Measurements from ENCODE around the gene XRCC4. TPM values are rescaled to one million over a fixed set of nuclear protein-coding genes. Genes with fewer than 3 reads are reported as not detected.

The XRCC4 gene
- total RNA-seq, 5 donors from 2014 or later (not counting 1 experiment from before 2014, with no cell fraction given) = 3.5 to 5.1 (median 4.2) TPM

- WGBS (ENCODE audit: insufficient coverage) = no CpG with 5 or more reads among the region's 1 CpG
- CTCF ChIA-PET = no interaction called here
- Histone ChIP-seq H3K4me3 (ENCODE audit: control insufficient read depth in 1 of 2, extremely low read depth in 1 of 2, low read length in 1 of 2) (no peak overlapping the region), H3K4me1 (ENCODE audit: control insufficient read depth in 1 of 2, extremely low read depth in 1 of 2, insufficient read depth in 2 of 2, low read length in 2 of 2) (no peaks in the 10 kb centered on the region), H3K36me3 (ENCODE audit: control insufficient read depth in 2 of 2, extremely low read depth in 1 of 2, insufficient read depth in 1 of 2, low read length in 1 of 2) (peaks cover 3% of the 10 kb centered on the region in 2 donors), H3K27me3 (replicated peaks in 1 of 2; ENCODE audit: control insufficient read depth in 2 of 2, extremely low read depth in 1 of 2, insufficient read depth in 2 of 2, low read length in 1 of 2) (no peaks in the 10 kb centered on the region), H3K9me3 (no peaks in the 10 kb centered on the region), H3K27ac (ENCODE audit: low read length) (no peak overlapping the region)
- Mint-ChIP-seq H3K9me3 (no peaks in the 10 kb centered on the region), H3K27me3 (no peaks in the 10 kb centered on the region), H3K4me1 (no peaks in the 10 kb centered on the region), H3K36me3 (peaks cover 35% of the 10 kb centered on the region), H3K4me3 (no peak overlapping the region), H3K27ac (no peak overlapping the region)
- DNase-seq = no peak
- no peak for ATAC-seq (replicated peaks in 1 of 4)
- POLR2A ChIA-PET = no interaction called here
Observed at GRCh38 chr5:83204651-83205050, 127.3 kb downstream of the XRCC4 start.

DNA sequence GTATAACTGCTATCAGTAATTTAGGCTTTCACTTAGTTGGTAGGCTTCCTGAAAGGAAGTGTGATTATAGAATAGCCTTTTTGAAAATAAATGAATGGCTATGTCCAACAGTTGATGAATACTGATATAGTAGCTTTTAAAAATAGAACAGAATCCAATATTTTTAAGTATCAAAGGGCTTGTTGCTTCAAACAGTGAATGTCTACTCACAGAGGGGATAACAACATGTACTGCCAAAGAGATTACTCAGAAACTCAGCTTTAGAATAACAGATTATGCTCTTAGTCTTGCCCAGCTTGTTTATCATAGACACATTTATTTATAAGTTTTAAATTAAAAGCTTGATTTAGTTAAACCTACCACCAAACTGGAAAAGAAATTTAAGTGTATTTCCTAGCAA, 132.6 kb downstream of the XRCC4 start:
- Histone ChIP-seq H3K36me3 (ENCODE audit: control insufficient read depth in 2 of 2, extremely low read depth in 1 of 2, insufficient read depth in 1 of 2, low read length in 1 of 2) (peaks cover 2 to 3% of the 10 kb centered on the region in 2 donors), H3K27me3 (replicated peaks in 1 of 2; ENCODE audit: control insufficient read depth in 2 of 2, extremely low read depth in 1 of 2, insufficient read depth in 2 of 2, low read length in 1 of 2) (no peaks in the 10 kb centered on the region), H3K27ac (ENCODE audit: low read length) (no peak overlapping the region), H3K9me3 (no peaks in the 10 kb centered on the region), H3K4me1 (ENCODE audit: control insufficient read depth in 1 of 2, extremely low read depth in 1 of 2, insufficient read depth in 2 of 2, low read length in 2 of 2) (no peaks in the 10 kb centered on the region), H3K4me3 (ENCODE audit: control insufficient read depth in 1 of 2, extremely low read depth in 1 of 2, low read length in 1 of 2) (no peak overlapping the region)
- no peaks in the 10 kb centered on the region for H3K4me1 Mint-ChIP-seq
- POLR2A ChIA-PET = no interaction called here
- H3K4me3 Mint-ChIP-seq = no peak overlapping the region
- no peaks in the 10 kb centered on the region for H3K9me3 Mint-ChIP-seq
- H3K36me3 Mint-ChIP-seq = peaks cover 37% of the 10 kb centered on the region
- DNase-seq (no peak), ATAC-seq (replicated peaks in 1 of 4) (no peak)
- H3K27ac Mint-ChIP-seq = no peak overlapping the region
- CTCF ChIA-PET = no interaction called here
- no peaks in the 10 kb centered on the region for H3K27me3 Mint-ChIP-seq

GRCh38 chr5:83219077-83219476, 141.7 kb downstream of the XRCC4 start:
- no peaks in the 10 kb centered on the region for H3K36me3 Mint-ChIP-seq
- no peak overlapping the region for H3K27ac ChIP-seq (ENCODE audit: low read length)
- POLR2A ChIA-PET = no interaction called here
- no peaks in the 10 kb centered on the region for H3K36me3 ChIP-seq (ENCODE audit: control insufficient read depth in 2 of 2, extremely low read depth in 1 of 2, insufficient read depth in 1 of 2, low read length in 1 of 2)
- DNase-seq (no peak), ATAC-seq (replicated peaks in 1 of 4) (no peak)
- no peaks in the 10 kb centered on the region for H3K9me3 ChIP-seq
- H3K9me3 Mint-ChIP-seq = peaks cover 0 to 6% (median 0%) of the 10 kb centered on the region in 3 donors
- no peak overlapping the region for H3K4me3 Mint-ChIP-seq
- no peaks in the 10 kb centered on the region for H3K4me1 Mint-ChIP-seq
- no peaks in the 10 kb centered on the region for H3K4me1 ChIP-seq (ENCODE audit: control insufficient read depth in 1 of 2, extremely low read depth in 1 of 2, insufficient read depth in 2 of 2, low read length in 2 of 2)
- H3K4me3 ChIP-seq (ENCODE audit: control insufficient read depth in 1 of 2, extremely low read depth in 1 of 2, low read length in 1 of 2) = no peak overlapping the region
- H3K27me3 Mint-ChIP-seq = no peaks in the 10 kb centered on the region
- CTCF ChIA-PET = no interaction called here
- no peak overlapping the region for H3K27ac Mint-ChIP-seq
- H3K27me3 ChIP-seq (replicated peaks in 1 of 2; ENCODE audit: control insufficient read depth in 2 of 2, extremely low read depth in 1 of 2, insufficient read depth in 2 of 2, low read length in 1 of 2) = no peaks in the 10 kb centered on the region

- ChIA-PET CTCF (no interaction called here), POLR2A (no interaction called here)
- H3K27ac Mint-ChIP-seq = no peak overlapping the region
- DNase-seq = no peak
- no CpG with 5 or more reads among the region's 4 CpGs for WGBS (ENCODE audit: insufficient coverage)
- Histone ChIP-seq H3K36me3 (ENCODE audit: control insufficient read depth in 2 of 2, extremely low read depth in 1 of 2, insufficient read depth in 1 of 2, low read length in 1 of 2) (no peaks in the 10 kb centered on the region), H3K27ac (ENCODE audit: low read length) (no peak overlapping the region), H3K4me3 (ENCODE audit: control insufficient read depth in 1 of 2, extremely low read depth in 1 of 2, low read length in 1 of 2) (no peak overlapping the region), H3K27me3 (replicated peaks in 1 of 2; ENCODE audit: control insufficient read depth in 2 of 2, extremely low read depth in 1 of 2, insufficient read depth in 2 of 2, low read length in 1 of 2) (no peaks in the 10 kb centered on the region), H3K4me1 (ENCODE audit: control insufficient read depth in 1 of 2, extremely low read depth in 1 of 2, insufficient read depth in 2 of 2, low read length in 2 of 2) (no peaks in the 10 kb centered on the region), H3K9me3 (no peaks in the 10 kb centered on the region)
- ATAC-seq (replicated peaks in 1 of 4) = no peak
- no peaks in the 10 kb centered on the region for H3K4me1 Mint-ChIP-seq
- H3K9me3 Mint-ChIP-seq = peaks cover 0 to 6% (median 0%) of the 10 kb centered on the region in 3 donors
- H3K27me3 Mint-ChIP-seq = no peaks in the 10 kb centered on the region
- no peak overlapping the region for H3K4me3 Mint-ChIP-seq
- no peaks in the 10 kb centered on the region for H3K36me3 Mint-ChIP-seq
Observed at GRCh38 chr5:83219495-83219894, 142.1 kb downstream of the XRCC4 start.

DNA sequence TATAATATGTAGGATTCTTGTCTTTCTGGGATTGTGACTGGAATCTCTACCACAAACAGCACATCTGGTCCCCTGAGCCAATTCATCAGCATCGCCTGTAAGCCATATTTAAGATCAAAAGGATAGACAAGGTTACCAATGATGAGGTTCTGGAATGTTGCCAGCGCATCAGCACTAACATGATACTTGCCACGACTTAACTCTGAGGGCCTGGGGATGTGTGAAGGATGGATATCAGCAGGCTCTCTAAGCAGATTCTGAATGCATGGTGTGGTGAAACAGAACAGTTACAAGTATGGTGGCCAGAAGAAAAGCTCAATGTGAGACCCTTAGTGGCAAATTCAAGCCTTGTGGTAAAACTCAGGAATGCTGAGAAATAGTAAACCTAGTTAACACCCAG, 143.0 kb downstream of the XRCC4 start:
- Histone ChIP-seq H3K36me3 (ENCODE audit: control insufficient read depth in 2 of 2, extremely low read depth in 1 of 2, insufficient read depth in 1 of 2, low read length in 1 of 2) (no peaks in the 10 kb centered on the region), H3K27me3 (replicated peaks in 1 of 2; ENCODE audit: control insufficient read depth in 2 of 2, extremely low read depth in 1 of 2, insufficient read depth in 2 of 2, low read length in 1 of 2) (no peaks in the 10 kb centered on the region), H3K27ac (ENCODE audit: low read length) (no peak overlapping the region), H3K9me3 (no peaks in the 10 kb centered on the region), H3K4me1 (ENCODE audit: control insufficient read depth in 1 of 2, extremely low read depth in 1 of 2, insufficient read depth in 2 of 2, low read length in 2 of 2) (no peaks in the 10 kb centered on the region), H3K4me3 (ENCODE audit: control insufficient read depth in 1 of 2, extremely low read depth in 1 of 2, low read length in 1 of 2) (no peak overlapping the region)
- CTCF ChIA-PET = no interaction called here
- Mint-ChIP-seq H3K36me3 (peaks cover 2% of the 10 kb centered on the region), H3K27me3 (no peaks in the 10 kb centered on the region), H3K27ac (no peak overlapping the region), H3K4me3 (no peak overlapping the region), H3K9me3 (peaks cover 0 to 6% (median 0%) of the 10 kb centered on the region in 3 donors), H3K4me1 (no peaks in the 10 kb centered on the region)
- DNase-seq (no peak), ATAC-seq (replicated peaks in 1 of 4) (no peak)
- 79% methylated on average over 3 of the region's 3 CpGs for WGBS (ENCODE audit: insufficient coverage)
- POLR2A ChIA-PET = no interaction called here

GRCh38 chr5:83222906-83223305, 145.6 kb downstream of the XRCC4 start:
- DNase-seq = no peak
- no peak for ATAC-seq (replicated peaks in 1 of 4)
- ChIA-PET POLR2A (no interaction called here), CTCF (no interaction called here)
- H3K36me3 ChIP-seq (ENCODE audit: control insufficient read depth in 2 of 2, extremely low read depth in 1 of 2, insufficient read depth in 1 of 2, low read length in 1 of 2) = no peaks in the 10 kb centered on the region
- H3K9me3 Mint-ChIP-seq = peaks cover 0 to 6% (median 0%) of the 10 kb centered on the region in 3 donors
- 80% methylated on average over 2 of the region's 2 CpGs for WGBS (ENCODE audit: insufficient coverage)
- no peaks in the 10 kb centered on the region for H3K9me3 ChIP-seq
- no peaks in the 10 kb centered on the region for H3K27me3 ChIP-seq (replicated peaks in 1 of 2; ENCODE audit: control insufficient read depth in 2 of 2, extremely low read depth in 1 of 2, insufficient read depth in 2 of 2, low read length in 1 of 2)
- no peaks in the 10 kb centered on the region for H3K4me1 ChIP-seq (ENCODE audit: control insufficient read depth in 1 of 2, extremely low read depth in 1 of 2, insufficient read depth in 2 of 2, low read length in 2 of 2)
- no peaks in the 10 kb centered on the region for H3K4me1 Mint-ChIP-seq
- no peaks in the 10 kb centered on the region for H3K27me3 Mint-ChIP-seq
- H3K4me3 ChIP-seq (ENCODE audit: control insufficient read depth in 1 of 2, extremely low read depth in 1 of 2, low read length in 1 of 2) = no peak overlapping the region
- H3K27ac ChIP-seq (ENCODE audit: low read length) = no peak overlapping the region
- peaks cover 2% of the 10 kb centered on the region for H3K36me3 Mint-ChIP-seq
- H3K4me3 Mint-ChIP-seq = no peak overlapping the region
- no peak overlapping the region for H3K27ac Mint-ChIP-seq

DNA sequence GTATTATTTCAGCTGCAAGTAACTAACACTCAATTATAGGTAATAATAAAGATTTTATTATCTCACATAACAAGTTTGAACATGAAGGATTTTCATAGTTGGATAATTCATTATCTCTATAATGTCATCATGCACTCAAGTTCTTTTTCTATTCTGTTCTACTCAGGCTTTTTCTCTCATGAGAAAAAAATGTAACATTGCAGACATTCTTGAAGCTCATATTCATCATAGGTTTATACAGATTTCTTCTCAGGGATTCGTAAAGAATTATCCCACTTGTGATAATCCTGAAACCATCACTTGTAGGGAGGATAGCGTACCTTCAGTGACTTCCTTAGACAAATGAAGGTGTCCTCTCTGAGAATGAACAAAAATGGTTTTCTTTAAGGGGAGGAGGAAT, 150.3 kb downstream of the XRCC4 start:
- Histone ChIP-seq H3K27ac (ENCODE audit: low read length) (no peak overlapping the region), H3K27me3 (replicated peaks in 1 of 2; ENCODE audit: control insufficient read depth in 2 of 2, extremely low read depth in 1 of 2, insufficient read depth in 2 of 2, low read length in 1 of 2) (no peaks in the 10 kb centered on the region), H3K9me3 (no peaks in the 10 kb centered on the region), H3K4me3 (ENCODE audit: control insufficient read depth in 1 of 2, extremely low read depth in 1 of 2, low read length in 1 of 2) (no peak overlapping the region), H3K4me1 (ENCODE audit: control insufficient read depth in 1 of 2, extremely low read depth in 1 of 2, insufficient read depth in 2 of 2, low read length in 2 of 2) (no peaks in the 10 kb centered on the region), H3K36me3 (ENCODE audit: control insufficient read depth in 2 of 2, extremely low read depth in 1 of 2, insufficient read depth in 1 of 2, low read length in 1 of 2) (no peaks in the 10 kb centered on the region)
- no peaks in the 10 kb centered on the region for H3K4me1 Mint-ChIP-seq
- H3K36me3 Mint-ChIP-seq = peaks cover 6% of the 10 kb centered on the region
- no peaks in the 10 kb centered on the region for H3K27me3 Mint-ChIP-seq
- DNase-seq (no peak), ATAC-seq (replicated peaks in 1 of 4) (no peak)
- peaks cover 0 to 6% (median 0%) of the 10 kb centered on the region in 3 donors for H3K9me3 Mint-ChIP-seq
- ChIA-PET POLR2A (no interaction called here), CTCF (no interaction called here)
- no CpG with 5 or more reads among the region's 2 CpGs for WGBS (ENCODE audit: insufficient coverage)
- H3K4me3 Mint-ChIP-seq = no peak overlapping the region
- H3K27ac Mint-ChIP-seq = no peak overlapping the region

All from T-cell (primary cell).